Type B pancreatic cell (in vitro differentiated cells): ENCODE measurements around the gene CAMK1D. TPM values are rescaled to one million over a fixed set of nuclear protein-coding genes. Genes with fewer than 3 reads are reported as not detected.
"Not testable (repeated sequence)": the region's sequence is repeated elsewhere in the genome, so short reads cannot be mapped to it uniquely, and the experiment has no call there.

Experiments used
- DNase-seq: peaks from one replicate; pipeline ENCODE4 v3.0.0; 2021; ENCODE audit warnings: mixed read lengths; ENCODE audit not compliant: unreplicated experiment; ENCODE audit errors: extremely low spot score
- H3K27ac Mint-ChIP-seq: 2 replicates; pipeline ENCODE4 v1.8.0; 2021; ENCODE audit warnings: mild to moderate bottlenecking, mixed read lengths
- H3K27me3 Mint-ChIP-seq: 2 replicates; pipeline ENCODE4 v1.8.0; 2021; ENCODE audit warnings: mixed read lengths
- H3K36me3 Mint-ChIP-seq: 2 replicates; pipeline ENCODE4 v1.8.0; 2021; ENCODE audit warnings: mixed read lengths
- H3K4me1 Mint-ChIP-seq: one replicate; pipeline ENCODE4 v1.8.0; 2021; ENCODE audit warnings: mixed read lengths; ENCODE audit not compliant: unreplicated experiment
- H3K4me3 Mint-ChIP-seq: 2 replicates; pipeline ENCODE4 v1.8.0; 2021; ENCODE audit warnings: mild to moderate bottlenecking, mixed read lengths
- H3K9me3 Mint-ChIP-seq: 2 replicates; pipeline ENCODE4 v1.8.0; 2021; ENCODE audit warnings: mixed read lengths
- CTCF ChIP-seq: fragments of 200-600 bp; sonication (generic); conservative IDR thresholded peaks from 2 replicates; pipeline ENCODE4 v1.5.0; 2021; ENCODE audit warnings: antibody characterized with exemption, mild to moderate bottlenecking
- total RNA-seq: library from RNA; stranded (reverse); gene quantifications from 2 replicates; pipeline ENCODE4 v1.2.1, GENCODE V29; 2021; ENCODE audit warnings: low replicate concordance

CAMK1D gene
- total RNA-seq, 1 donor from 2014 or later: 12.2 TPM

DNA sequence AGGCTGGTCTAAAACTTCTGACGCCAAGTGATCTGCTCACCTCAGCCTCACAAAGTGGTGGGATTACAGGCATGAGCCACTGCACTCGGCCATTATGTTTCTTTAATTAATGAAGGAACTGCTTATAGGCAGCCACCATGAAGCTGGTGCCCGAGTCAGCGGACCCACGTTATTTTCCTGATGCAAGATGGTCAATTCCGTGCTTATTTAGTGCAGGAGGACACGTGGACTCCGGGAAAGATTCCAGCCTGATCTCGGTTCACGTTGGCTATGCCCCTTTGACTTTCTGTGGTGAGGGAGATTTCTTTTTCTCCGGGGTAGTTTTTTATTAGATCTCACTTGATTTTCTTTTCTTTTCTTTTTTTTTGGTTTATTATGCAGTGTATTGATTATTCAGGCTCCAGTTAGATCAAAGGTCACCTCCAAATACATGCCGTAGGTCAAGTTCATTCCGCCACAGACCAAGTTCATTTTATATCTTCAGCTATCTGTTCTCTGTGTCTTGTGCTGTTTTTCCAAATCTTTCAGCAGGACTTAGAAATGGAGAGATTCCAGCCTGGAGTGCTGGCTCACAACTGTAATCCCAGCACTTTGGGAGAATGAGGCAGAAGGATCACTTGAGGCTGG lies 8.3 kb downstream of the CAMK1D start:
- DNase-seq: no peak
- Mint-ChIP-seq H3K4me3 (no peak overlapping the region), H3K27ac (no peak overlapping the region), H3K9me3 (no peaks in the 10 kb centered on the region), H3K27me3 (peaks cover 9% of the 10 kb centered on the region), H3K4me1 (peaks cover 24% of the 10 kb centered on the region), H3K36me3 (peaks cover 3% of the 10 kb centered on the region)
- no peak for TF ChIP-seq CTCF

- Mint-ChIP-seq H3K4me3 (no peak overlapping the region), H3K27me3 (peaks cover 5% of the 10 kb centered on the region), H3K4me1 (peaks cover 19% of the 10 kb centered on the region), H3K36me3 (peaks cover under 1% of the 10 kb centered on the region), H3K9me3 (no peaks in the 10 kb centered on the region), H3K27ac (no peak overlapping the region)
- TF ChIP-seq CTCF: no peak
- no peak for DNase-seq
Measured at GRCh38 chr10:12358863-12359564, 9.7 kb downstream of the CAMK1D start.

DNA sequence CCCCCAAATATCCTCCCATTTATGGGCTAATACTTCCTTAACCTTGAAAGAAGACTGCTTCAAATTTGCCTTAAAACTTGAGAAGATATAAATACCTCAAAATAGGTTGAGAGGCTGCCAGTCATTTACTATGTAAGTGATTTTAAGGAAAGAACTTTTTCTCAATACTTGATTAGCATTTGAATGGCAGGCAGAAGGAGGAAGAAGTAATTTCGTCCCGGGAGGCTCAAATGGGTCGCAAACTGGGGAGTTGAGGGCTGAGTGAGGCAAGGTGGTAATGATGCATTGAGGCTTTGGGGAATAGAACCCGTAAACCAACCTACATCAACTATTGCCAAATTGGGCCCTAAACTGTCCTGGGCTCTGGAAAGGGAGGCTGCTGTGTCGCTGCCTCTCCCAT lies 11.1 kb downstream of the CAMK1D start:
- H3K4me1 Mint-ChIP-seq: peaks cover 19% of the 10 kb centered on the region
- no peak for TF ChIP-seq CTCF
- no peak overlapping the region for H3K4me3 Mint-ChIP-seq

DNA sequence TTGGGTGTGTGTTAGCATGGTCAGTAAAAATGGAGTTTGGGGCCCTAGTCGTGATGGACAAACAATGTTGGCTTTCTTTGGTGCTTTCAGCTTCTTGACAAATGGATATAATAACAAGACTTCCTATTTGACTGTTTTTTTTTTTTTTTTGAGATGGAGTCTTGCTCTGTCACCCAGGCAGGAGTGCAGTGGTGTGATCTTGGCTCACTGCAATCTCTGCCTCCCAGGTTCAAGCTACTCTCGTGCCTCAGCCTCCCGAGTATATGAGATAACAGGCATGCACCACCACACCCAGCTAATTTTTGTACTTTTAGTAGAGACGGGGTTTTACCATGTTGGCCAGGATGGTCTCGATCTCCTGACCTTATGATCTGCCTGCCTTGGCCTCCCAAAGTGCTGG lies 11.8 kb downstream of the CAMK1D start:
- not testable (repeated sequence) for DNase-seq, H3K4me3 Mint-ChIP-seq, H3K27me3 Mint-ChIP-seq, H3K27ac Mint-ChIP-seq, H3K9me3 Mint-ChIP-seq, H3K36me3 Mint-ChIP-seq
- peaks cover 19% of the 10 kb centered on the region for H3K4me1 Mint-ChIP-seq

More for the DNA sequence above, 11.1 kb downstream of the CAMK1D start:
- no peaks in the 10 kb centered on the region for H3K36me3 Mint-ChIP-seq
- H3K27ac Mint-ChIP-seq: no peak overlapping the region
- no peaks in the 10 kb centered on the region for H3K9me3 Mint-ChIP-seq
- peaks cover 2% of the 10 kb centered on the region for H3K27me3 Mint-ChIP-seq
- no peak for DNase-seq

DNA sequence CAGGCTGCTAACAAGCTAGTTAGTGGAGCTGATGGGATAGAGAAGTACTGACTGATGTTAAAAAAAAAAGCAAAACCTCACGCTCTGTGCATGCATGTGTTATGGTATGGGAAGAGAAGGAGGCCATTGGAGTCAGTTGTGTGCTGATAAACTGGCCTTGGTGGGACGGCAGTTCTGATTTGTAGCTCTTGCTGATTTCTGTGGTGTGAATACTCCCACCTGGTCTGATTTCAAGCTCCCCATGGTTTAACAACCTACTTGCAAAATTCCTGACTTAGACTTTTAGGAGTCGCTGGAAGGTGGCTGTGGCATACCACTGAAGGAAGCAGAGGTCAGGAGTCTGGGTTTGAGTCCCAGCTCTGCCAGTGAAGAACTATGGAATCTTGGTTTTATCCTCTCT lies 15.2 kb downstream of the CAMK1D start:
- no peak for TF ChIP-seq CTCF
- Mint-ChIP-seq H3K4me1 (peaks cover 11% of the 10 kb centered on the region), H3K36me3 (peaks cover 3% of the 10 kb centered on the region), H3K27me3 (no peaks in the 10 kb centered on the region), H3K4me3 (no peak overlapping the region), H3K27ac (no peak overlapping the region), H3K9me3 (no peaks in the 10 kb centered on the region)
- DNase-seq: no peak

DNA sequence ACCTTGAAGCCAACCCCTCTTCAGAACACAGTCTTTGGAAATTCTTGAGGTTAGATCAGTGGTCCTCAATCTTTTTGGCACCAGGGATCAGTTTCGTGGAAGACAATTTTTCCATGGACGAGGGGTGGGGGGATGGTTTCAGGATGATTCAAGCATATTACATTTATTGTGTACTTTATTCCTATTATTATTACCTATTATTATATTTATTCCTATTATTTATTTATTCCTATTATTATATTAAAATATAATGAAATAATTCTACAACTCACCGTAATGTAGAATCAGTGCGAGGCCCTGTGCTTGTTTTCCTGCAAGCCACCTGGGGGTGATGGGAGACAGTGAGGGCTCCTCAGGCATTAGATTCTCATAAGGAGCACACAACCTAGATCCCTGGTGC lies 17.9 kb downstream of the CAMK1D start:
- Mint-ChIP-seq H3K9me3 (no peaks in the 10 kb centered on the region), H3K27me3 (no peaks in the 10 kb centered on the region), H3K4me1 (no peaks in the 10 kb centered on the region), H3K27ac (no peak overlapping the region), H3K36me3 (peaks cover 3% of the 10 kb centered on the region), H3K4me3 (no peak overlapping the region)
- TF ChIP-seq CTCF: no peak
- DNase-seq: no peak
